WTC11 (cell line): Measurements from ENCODE around the gene GCK.

ENCODE experiments used
- ATF6 ChIP-seq: sonication (generic); formaldehyde crosslinking; IDR thresholded peaks from 2 replicates; pipeline ENCODE4 v1.8.1; 2023; ENCODE audit warnings: mild to moderate bottlenecking, missing genetic modification reagents
- CTCF ChIP-seq: fragments of 200-600 bp; IDR thresholded peaks from 2 replicates; pipeline ENCODE4 v1.8.0; 2022; ENCODE audit warnings: antibody characterized with exemption
- NR2C2 ChIP-seq: sonication (generic); formaldehyde crosslinking; IDR thresholded peaks from 2 replicates; pipeline ENCODE4 v1.8.0; 2022; ENCODE audit warnings: mild to moderate bottlenecking, missing genetic modification reagents
- TEAD1 ChIP-seq: sonication (generic); formaldehyde crosslinking; IDR thresholded peaks from 2 replicates; pipeline ENCODE4 v1.8.0; 2022; ENCODE audit warnings: mild to moderate bottlenecking, missing genetic modification reagents
- ZBTB21 ChIP-seq: sonication (generic); formaldehyde crosslinking; IDR thresholded peaks from 2 replicates; pipeline ENCODE4 v1.8.1; 2023; ENCODE audit warnings: mild to moderate bottlenecking, missing genetic modification reagents, borderline replicate concordance
- ZNF671 ChIP-seq: fragments of 250-450 bp; sonication (Bioruptor Pico); IDR thresholded peaks from 2 replicates; pipeline ENCODE4 v1.8.0; 2021; ENCODE audit warnings: mild to moderate bottlenecking
- TF ChIP-seq, protein P1 (sequence below): sonication (generic); formaldehyde crosslinking; conservative IDR thresholded peaks from 2 replicates; pipeline ENCODE4 v1.8.1; 2022; ENCODE audit warnings: mild to moderate bottlenecking, missing genetic modification reagents
- TF ChIP-seq, protein P2 (sequence below): sonication (generic); formaldehyde crosslinking; IDR thresholded peaks from 2 replicates; pipeline ENCODE4 v1.8.1; 2023; ENCODE audit warnings: mild to moderate bottlenecking, missing genetic modification reagents, moderate library complexity

DNA sequence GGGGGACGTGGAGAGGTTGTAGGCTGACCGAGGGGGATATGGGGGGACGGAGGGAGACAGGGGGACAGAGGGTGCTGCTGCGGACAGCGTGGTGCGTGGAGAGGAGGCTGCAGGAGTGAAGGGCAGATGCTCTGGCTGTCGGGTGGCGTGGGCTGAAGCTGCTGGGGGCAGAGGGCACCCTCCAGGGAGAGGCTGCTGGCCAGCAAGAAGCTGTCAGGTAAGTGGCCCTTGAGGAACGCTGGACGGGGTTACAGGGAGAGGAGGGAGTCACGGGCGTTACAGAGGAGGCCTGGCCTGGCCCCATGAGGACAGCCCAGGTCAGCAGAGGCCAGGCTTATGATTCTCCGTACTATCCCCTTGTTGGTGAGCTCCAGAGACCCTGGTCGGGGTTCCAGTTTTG lies 38.7 kb upstream of the GCK start:
- TF ChIP-seq NR2C2 (CRISPR knock-in tag) (no peak), ZBTB21 (CRISPR knock-in tag) (no peak), CTCF (no peak), ZNF671 (CRISPR knock-in tag) (no peak), ATF6 (no peak), TEAD1 (CRISPR knock-in tag) (no peak)
- TF ChIP-seq, protein P1, sequence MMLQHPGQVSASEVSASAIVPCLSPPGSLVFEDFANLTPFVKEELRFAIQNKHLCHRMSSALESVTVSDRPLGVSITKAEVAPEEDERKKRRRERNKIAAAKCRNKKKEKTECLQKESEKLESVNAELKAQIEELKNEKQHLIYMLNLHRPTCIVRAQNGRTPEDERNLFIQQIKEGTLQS (CRISPR knock-in tag) = no peak
- TF ChIP-seq, protein P2, sequence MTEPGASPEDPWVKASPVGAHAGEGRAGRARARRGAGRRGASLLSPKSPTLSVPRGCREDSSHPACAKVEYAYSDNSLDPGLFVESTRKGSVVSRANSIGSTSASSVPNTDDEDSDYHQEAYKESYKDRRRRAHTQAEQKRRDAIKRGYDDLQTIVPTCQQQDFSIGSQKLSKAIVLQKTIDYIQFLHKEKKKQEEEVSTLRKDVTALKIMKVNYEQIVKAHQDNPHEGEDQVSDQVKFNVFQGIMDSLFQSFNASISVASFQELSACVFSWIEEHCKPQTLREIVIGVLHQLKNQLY (CRISPR knock-in tag) = no peak
